NCI-H2196 treated with DMSO at 0.1 percent for 48 hours (cell line): ENCODE data around the gene SFN.
"Not testable (repeated sequence)": the region's sequence is repeated elsewhere in the genome, so short reads cannot be mapped to it uniquely, and the experiment has no call there.

Experiments
- DNase-seq: peaks from one replicate; lab custom pipeline; 2025; ENCODE audit not compliant: unreplicated experiment; lab: John Stamatoyannopoulos, UW

Gene SFN

DNA sequence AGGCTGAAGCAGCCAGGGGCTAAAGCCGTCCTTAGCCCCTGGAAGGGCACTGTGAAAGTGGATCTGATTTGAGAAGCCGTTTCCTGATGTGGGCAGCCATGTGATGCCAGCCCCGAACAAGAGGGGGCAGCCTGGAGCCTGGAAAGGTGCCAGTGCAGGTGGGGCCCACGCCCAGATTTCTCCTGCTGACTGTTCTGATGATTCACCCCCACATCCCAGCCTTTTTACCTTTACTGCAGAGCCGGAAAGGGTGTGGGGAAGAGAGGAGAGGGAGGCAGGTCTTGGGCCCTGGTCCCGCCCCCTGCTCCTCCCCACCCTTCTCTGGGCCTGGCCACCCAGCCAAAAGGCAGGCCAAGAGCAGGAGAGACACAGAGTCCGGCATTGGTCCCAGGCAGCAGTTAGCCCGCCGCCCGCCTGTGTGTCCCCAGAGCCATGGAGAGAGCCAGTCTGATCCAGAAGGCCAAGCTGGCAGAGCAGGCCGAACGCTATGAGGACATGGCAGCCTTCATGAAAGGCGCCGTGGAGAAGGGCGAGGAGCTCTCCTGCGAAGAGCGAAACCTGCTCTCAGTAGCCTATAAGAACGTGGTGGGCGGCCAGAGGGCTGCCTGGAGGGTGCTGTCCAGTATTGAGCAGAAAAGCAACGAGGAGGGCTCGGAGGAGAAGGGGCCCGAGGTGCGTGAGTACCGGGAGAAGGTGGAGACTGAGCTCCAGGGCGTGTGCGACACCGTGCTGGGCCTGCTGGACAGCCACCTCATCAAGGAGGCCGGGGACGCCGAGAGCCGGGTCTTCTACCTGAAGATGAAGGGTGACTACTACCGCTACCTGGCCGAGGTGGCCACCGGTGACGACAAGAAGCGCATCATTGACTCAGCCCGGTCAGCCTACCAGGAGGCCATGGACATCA is at the start of gene SFN:
SFN (plus strand) TSS at position 369 of the 904 bp plus-strand sequence; CDS start at position 433, 64 bp downstream.
- DNase-seq, result peak; percentile 90

DNA sequence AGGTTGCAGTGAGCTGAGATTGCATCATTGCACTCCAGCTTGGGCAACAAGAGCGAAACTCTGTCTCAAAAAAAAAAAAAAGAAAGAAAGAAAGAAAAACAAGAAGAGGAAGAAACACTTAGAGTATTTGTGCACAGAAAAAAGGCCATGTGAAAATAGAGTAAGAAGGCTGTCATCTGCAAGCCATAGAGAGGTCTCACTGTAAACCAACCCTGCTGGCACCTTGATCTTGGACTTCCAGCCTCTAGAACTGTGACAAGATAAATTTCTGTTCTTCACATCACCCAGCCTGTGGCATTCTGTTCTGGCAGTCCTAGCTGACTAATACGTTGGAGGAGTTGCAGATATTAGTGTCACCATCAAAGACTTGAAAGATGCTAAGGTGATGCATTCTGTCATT is 48.6 kb upstream of the SFN start:
- DNase-seq, result no peak

DNA sequence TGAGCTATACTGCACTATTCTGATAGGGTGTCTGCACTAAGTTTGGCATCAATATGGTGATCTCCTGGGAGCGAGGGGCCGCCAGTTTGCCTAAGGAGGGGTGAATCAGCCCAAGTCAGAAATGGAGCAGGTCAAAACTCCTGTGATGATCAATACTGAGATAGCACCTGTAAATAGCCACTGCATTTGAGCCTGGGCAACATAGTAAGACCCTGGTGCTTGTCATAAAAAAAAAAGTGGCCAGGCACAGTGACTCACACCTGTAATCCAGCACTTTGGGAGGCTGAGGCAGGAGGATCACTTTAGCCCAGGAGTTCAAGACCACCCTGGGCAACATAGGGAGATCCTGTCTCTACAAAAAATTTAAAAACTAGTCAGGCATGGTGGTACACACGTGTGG is 48.1 kb upstream of the SFN start:
- no peak for DNase-seq

DNA sequence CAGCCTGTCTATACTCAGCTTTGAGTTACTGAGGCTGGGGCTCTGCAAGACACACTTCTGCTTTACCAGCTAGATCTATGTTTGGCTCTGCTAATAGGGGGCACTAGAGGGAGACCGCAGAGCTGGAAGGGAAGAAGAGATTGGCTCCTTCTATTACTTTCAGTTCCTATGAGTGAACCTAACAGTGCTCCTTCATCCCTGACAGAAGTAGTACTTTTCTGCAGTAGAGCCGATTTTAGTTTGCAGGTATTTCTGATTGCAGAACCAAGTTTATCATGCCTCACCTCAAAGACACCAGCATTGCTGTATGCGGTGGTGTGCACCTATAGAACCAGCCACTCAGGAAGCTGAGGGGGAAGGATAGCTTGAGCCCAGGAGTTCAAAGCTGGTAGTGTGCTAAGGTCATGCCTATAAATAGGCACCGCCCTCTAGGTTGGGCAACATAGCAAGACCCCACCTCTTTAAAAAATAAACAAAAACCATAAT is 42.1 kb upstream of the SFN start:
- no peak for DNase-seq

GRCh38 chr1:26822737-26823395 is 40.1 kb upstream of the SFN start:
- no peak for DNase-seq

- DNase-seq, result no peak
Measured at GRCh38 chr1:26824731-26825130, 38.2 kb upstream of the SFN start.

GRCh38 chr1:26826261-26827105 is 36.5 kb upstream of the SFN start, which contains the start of gene ZDHHC18:
Gene ZDHHC18, plus strand, starts transcription at chr1:26826688. Its CDS starts 117 bp downstream, at chr1:26826805.
- DNase-seq, result peak; percentile 31

GRCh38 chr1:26827106-26827604 is 35.8 kb upstream of the SFN start:
- DNase-seq, result no peak

DNA sequence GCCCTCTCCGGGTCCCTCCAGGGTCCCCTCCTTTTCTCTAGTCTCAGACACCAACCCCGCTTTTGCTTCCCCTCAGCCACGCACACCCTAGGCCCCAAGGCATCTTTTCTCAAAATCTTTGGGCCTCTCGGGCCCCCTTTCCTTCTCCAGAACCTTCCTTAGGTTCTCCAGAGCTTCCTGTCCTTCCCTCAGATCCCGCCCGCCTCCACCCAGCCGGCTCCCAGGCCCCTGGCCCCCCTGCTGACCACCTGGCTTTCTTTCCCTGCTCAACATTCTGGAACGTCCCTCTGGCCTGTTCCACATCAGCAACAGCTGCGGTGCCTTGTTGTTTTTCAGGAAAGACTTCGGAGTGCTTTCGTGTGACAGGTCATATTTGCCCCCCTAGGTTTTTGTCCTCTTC is 35.3 kb upstream of the SFN start:
- no peak for DNase-seq

DNA sequence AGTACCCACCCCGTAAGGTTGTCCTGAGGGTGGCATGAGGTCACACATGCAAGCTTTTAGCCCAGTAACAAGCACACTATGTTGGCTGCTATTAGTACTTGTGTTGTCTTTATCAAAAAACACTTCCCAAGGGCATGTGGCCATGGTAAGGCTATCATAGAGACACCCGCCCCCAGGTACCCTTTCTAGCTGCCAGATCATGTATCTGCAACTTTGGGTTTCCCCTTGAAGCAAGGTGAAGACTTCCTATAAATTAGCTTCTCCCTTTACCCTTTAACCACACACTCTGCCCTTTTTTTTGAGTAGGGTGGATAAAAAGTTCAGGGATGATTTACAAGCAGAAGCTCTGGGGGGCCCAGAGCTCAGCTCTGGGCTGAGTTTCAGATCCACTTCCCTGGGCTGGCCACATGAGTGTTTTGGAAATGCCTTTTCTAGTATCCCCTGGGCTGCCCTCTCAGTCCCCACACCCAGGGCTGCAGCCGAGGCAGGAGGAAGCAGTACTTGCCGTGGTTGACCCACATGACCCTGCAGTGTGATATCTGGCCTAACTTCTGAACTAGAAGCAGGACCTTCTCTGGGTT is 34.4 kb upstream of the SFN start:
- DNase-seq, result no peak

- DNase-seq, result no peak
Measured at GRCh38 chr1:26829184-26829911, 33.6 kb upstream of the SFN start.

DNA sequence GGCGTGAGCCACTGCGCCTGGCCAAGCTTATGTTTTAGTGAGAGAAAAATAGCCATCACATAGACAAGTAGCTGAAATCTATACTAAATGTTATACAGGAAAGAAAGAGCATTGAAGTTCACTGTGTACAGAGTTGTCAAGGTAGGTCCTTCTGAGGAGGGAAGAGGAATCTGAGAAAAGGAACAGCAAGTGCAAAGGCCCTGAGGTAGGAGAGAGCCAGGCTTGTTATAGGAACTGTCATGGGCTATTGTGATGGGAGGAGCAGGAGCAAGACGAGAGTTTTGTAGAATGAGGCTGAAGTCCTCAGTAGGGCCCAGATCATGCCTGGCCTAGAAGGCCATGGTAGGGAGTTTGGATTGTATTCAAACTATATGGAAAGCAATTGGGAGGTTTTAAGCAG is 31.9 kb upstream of the SFN start:
- DNase-seq, result no peak

DNA sequence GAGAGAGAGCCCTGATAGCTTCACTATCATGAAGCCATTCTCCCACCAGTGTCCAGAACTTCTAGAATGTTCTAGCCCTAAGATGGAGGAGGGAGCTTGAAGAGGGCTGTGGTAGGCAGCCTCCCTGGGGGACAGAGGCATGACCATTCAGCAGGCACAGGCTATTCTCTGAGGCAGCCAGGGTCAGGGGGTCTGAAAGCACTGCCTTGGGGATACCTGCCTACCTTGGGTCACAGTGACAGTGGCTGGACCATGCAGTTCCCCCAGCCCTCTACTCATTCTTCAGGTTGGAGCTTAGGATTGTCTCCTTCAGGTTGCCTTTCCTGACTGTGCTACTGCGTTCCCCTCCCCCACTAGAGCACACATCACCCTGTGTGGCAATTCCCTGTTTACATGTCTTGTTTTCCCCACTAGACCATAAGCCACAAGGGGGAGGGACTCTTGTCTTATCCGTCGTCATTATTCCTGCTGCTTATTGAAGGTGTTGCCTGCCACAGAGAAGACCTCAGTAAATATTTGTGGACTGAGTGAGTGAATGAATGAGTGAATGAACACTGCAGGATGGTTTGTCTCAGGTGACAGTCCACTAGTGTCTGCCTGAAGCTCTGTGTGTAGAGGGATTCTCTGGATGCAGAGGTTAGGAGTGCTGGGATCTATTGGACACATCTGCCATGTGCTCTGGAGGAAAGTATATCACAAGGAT is 31.3 kb upstream of the SFN start:
- DNase-seq, result no peak

DNA sequence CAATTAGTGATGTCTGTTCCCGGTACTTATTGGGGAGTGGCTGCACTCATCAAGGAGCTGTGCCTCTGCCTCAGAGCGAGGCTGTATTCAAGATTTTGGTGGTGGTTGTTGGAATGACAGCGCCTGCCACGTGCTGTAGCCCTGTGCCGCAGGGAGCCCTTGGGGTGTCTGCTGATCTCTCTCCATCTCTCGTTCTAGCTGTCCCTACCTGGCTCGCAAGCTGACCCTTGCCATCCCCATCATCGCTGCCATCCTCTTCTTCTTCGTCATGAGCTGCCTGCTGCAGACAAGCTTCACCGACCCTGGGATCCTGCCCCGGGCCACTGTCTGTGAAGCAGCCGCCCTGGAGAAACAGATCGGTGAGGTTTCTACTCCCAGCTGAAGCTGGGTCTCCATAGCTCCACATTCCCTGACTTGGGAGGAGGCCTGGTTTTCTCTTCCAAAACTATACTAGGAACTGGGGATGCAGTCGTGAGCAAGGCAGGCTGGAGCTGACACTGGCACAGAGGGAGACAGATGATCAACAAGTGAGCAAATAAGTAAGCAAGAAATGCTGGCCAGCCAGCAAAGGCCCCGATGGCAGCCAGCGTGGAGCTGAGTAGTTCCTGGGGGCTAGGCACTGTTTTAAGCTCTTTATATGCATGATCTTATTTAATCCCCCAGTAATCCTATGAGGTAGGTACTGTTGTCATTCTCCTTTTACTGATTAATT is 30.5 kb upstream of the SFN start:
- no peak for DNase-seq

DNA sequence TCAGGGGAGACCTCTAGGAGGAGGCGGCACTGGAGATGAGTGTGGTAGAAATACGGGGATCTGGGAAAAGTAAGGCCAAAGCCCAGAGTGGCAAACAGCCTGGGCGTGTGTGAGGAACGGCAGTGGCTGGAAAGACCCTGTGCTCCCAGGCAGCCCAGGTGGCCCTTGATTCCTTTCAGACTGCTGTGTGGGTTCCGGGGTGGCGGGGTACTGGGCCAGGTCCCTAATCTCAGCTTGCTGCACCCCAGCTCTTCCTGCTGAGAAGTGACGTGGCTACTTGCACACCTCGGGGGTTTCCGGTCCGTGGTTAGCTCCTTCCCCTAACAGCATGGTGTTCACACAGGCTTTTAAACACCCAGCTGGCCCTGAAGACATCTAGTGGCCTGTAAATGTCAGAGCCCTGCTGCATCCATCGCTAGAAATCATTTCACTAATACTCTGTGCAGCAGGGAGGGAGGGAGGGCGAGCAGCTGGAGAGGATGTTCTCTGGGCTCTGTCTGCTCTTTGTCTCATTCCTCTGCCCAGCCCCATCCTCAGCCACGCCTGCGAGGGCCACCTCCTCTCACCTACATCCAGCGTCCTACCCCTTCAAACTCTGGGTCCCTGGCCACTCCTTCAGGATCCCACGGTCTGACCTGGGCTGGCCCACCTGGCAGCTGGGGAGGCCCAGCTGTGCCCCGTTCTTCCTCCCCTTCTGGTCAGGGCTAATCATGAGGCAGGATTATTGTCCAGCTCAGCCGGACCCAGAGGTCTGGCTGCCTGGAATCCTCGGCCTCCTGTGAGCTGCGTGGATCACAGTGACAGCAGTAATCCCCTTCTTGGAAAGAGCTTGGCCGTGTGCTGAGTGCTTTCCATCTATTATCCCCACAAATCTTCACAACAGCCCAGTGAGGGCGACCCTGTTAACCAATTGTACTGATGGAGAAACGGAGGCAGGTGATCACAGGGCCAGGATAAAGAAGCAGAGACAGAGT is 29.2 kb upstream of the SFN start:
- DNase-seq, result no peak

- DNase-seq, result not testable (repeated sequence)
Measured at GRCh38 chr1:26837665-26838064, 25.3 kb upstream of the SFN start.

GRCh38 chr1:26838474-26839338 is 24.2 kb upstream of the SFN start:
- DNase-seq, result no peak
